ENCODE data around the gene HOXB13.

Gene HOXB13

GRCh38 chr17:48748718-48749566 lies 20.4 kb upstream of the HOXB13 start:
- DNase-seq = no peak

- no peak for DNase-seq
These were observed 19.2 kb upstream of the HOXB13 start for GRCh38 chr17:48747445-48748363.

DNA sequence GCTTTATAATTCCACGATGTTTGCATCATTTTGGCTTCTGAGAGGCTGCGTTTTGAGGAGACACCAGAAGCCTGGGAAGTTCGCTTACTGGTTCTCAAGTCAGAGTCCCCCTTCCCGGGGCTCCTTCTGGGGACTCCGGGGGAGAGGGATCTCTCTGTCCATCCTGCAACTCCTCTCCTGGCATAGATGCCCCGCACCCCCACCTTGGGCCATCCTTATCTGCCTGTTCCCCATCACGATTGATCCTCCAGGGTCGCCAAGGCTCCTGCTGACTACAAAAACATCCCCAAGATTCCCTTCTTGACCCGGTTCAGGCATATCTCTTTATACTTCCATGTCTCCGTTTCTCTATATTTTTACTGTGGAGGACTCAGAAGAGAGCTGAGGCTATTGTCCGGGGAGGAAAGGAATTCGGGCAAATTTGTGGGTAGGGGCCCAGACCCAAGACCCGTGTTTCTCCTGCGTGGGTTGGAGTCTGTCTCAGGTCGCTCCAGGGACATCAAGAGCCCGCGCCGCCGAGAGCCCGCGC lies 18.4 kb upstream of the HOXB13 start:
- DNase-seq = no peak

- DNase-seq = no peak
These were observed 17.1 kb upstream of the HOXB13 start for GRCh38 chr17:48745381-48746275.

DNA sequence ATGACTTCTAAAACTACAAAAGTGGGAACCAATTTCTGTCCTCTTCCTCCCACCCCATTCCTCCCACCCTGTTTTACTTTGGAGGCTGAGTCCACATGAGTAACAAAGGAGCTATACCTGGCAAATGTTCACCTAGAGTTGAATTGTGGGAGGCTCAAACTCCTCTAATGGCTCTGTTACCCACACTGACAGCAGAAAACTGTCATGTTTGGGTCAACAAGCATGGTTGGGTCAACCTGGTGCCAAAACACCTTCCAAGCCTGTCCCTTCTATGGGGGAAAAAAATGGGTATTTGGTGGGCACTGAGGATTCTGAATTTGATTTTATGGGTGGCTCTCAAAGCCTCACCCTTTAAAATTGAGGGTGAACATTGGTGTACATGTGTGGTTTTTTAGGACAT lies 12.0 kb upstream of the HOXB13 start:
- DNase-seq = no peak

- DNase-seq = no peak
These were observed 10.4 kb upstream of the HOXB13 start for GRCh38 chr17:48738803-48739526.

GRCh38 chr17:48738424-48738802 lies 9.9 kb upstream of the HOXB13 start:
- DNase-seq = no peak

- DNase-seq = no peak
These were observed 8.9 kb upstream of the HOXB13 start for GRCh38 chr17:48737330-48738043.

GRCh38 chr17:48735062-48735351 lies 6.5 kb upstream of the HOXB13 start:
- DNase-seq = no peak

DNA sequence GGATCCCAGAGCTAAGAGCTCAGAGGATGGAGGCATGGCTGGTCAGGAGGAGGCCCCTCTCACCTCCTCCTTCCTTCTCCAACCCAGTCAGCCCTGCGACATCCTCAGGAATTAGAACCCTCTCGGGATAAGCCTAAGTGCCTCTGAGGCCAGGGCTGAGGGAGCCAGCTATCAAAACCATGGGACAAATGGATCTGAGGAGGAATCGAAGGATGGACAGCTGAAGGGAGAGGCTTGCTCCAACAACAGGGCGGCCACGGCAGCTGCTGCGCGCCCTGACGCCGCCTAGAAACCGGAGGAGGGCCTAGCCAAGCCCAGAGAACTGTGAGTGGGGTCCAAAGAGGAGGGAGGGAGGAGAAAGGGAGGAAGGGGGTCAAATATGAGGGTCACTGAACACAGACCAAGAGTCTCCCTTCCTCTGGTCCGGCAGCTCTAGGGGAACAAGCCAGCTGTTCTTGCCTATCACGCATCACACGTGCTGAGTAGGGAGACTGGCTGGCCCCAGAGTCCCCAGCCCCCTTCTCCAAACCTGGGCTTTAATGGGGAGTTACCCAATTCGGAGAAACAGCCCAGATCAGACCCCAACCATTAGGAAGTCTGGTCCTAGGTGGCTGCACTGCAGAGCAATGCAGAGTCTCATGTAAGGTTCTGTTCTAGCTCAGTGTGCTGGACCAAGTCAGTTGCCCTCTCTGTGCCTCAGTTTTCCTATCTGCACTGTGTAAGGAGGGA lies 5.9 kb upstream of the HOXB13 start:
- DNase-seq = no peak

- DNase-seq = no peak
These were observed 5.2 kb upstream of the HOXB13 start for GRCh38 chr17:48733632-48734328.

DNA sequence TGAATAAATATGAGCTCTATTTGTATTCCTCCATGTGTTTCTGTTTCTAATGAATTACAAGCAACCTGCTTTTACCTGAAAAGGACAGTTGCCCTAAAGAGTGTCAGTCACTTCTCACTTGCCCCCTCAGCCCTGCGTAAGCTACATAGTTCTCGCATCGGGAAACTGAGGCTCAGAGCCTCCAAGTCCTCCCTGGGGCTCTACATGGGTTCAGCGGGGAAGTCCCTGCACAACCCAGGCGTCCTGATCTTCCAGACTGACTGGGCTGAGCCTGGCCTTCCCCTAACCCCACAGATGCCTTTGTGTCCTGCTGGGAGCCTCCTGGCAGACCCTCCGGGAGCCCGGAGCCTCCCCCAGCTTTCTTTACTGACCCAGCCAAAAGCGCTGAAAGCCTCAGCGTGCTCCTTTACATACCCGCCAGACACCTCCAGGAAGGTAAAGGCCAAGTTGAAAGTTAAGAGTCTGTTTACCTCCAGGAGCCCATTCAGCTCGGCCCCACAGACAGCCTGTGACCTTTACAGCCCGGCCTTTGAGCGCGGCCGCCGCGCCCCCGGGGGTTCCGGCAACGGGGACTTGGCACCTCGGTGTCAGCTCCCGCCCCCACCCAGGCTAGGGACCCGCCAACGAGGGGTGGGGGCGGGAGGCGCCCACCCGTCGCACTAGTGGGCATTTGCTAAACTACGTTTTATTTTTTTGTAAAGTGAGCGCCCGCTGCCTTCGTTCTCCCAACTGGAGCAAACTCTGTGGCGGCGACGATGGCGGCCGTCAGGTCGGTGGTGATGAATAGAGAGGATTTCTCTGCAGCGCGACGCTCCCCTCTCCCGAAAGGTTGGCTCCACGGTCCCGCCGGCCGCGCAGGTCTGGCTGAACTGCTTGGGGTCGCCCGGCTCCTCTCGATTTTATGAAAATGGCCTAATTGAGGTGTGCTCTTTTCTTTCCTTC lies 4.4 kb upstream of the HOXB13 start:
- DNase-seq = no peak

- DNase-seq = no peak
These were observed 2.8 kb upstream of the HOXB13 start for GRCh38 chr17:48731355-48731754.

- no peak for DNase-seq
These were observed 1.6 kb upstream of the HOXB13 start for GRCh38 chr17:48730240-48730550.

- no peak for DNase-seq
These were observed 1.0 kb upstream of the HOXB13 start for GRCh38 chr17:48729335-48730239.

DNA sequence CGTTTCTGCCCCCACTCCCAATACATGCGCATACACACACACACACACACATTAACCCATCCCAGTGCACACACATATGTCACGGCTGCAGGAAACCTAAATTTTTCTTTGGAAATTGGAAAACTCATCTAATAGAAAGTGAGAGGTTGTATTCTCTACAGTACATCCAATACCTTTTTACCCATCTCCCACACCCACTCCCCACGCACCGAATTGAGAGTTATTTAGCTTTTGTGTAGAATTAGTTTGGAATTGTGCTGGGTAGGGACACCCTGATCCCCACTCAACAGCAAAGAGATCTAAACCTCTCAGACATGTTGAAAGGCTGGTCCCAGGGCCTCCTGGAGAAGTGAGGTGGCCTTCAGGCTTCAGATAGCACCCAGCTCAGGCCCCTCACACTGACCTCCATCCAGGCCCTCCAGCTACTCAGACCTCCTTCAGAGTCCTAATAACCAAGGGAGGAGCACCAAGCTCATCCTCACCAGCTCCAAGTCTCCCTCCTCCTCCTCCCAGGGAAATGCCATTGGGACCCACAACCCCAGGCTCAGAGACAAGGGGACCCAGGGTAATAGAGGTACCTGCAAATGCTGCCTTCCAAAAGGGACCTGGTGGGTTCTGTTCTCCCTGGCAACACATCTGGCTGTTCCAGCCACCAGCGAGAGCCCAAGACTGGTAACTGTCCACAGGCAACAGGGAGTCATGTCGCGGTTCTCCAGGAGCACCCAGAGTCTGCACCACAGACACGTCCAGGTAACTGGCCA lies 955 bp downstream of the HOXB13 start:
- no peak for DNase-seq

- no peak for DNase-seq
These were observed 1.6 kb downstream of the HOXB13 start for GRCh38 chr17:48726916-48727286.

Data from NCI-H524 treated with DMSO at 0.1 percent for 48 hours (cell line).